ENCODE results near the gene C2CD4C. TPM values are rescaled to one million over a fixed set of nuclear protein-coding genes. Genes with fewer than 3 reads are reported as not detected.
"Not testable (repeated sequence)": the region's sequence is repeated elsewhere in the genome, so short reads cannot be mapped to it uniquely, and the experiment has no call there.

The C2CD4C gene
- total RNA-seq, 1 donor from 2014 or later = 0.14 TPM

GRCh38 chr19:397941-398706, 10.8 kb downstream of the C2CD4C start:
- Mint-ChIP-seq H3K27me3 (ENCODE audit: low read depth) (no peaks in the 10 kb centered on the region), H3K27ac (no peak overlapping the region), H3K36me3 (ENCODE audit: low read depth) (peaks cover 8% of the 10 kb centered on the region), H3K4me3 (ENCODE audit: low read depth) (no peak overlapping the region), H3K9me3 (peaks cover 33% of the 10 kb centered on the region), H3K4me1 (ENCODE audit: low read depth) (no peaks in the 10 kb centered on the region)
- no peak for DNase-seq (ENCODE audit: low spot score)
- intact Hi-C loops (cut with micrococcal nuclease) = no loop called here

GRCh38 chr19:397321-397720, 11.6 kb downstream of the C2CD4C start:
- intact Hi-C loops (cut with micrococcal nuclease) = no loop called here
- no peaks in the 10 kb centered on the region for H3K27me3 Mint-ChIP-seq (ENCODE audit: low read depth)

GRCh38 chr19:395467-395866, 13.5 kb downstream of the C2CD4C start:
- Mint-ChIP-seq H3K9me3 (peaks cover 35% of the 10 kb centered on the region), H3K27me3 (ENCODE audit: low read depth) (no peaks in the 10 kb centered on the region), H3K4me3 (ENCODE audit: low read depth) (no peak overlapping the region), H3K27ac (no peak overlapping the region), H3K4me1 (ENCODE audit: low read depth) (no peaks in the 10 kb centered on the region), H3K36me3 (ENCODE audit: low read depth) (peaks cover 10% of the 10 kb centered on the region)
- intact Hi-C loops (cut with micrococcal nuclease) = no loop called here
- DNase-seq (ENCODE audit: low spot score) = no peak

More at GRCh38 chr19:397321-397720, 11.6 kb downstream of the C2CD4C start:
- no peak overlapping the region for H3K27ac Mint-ChIP-seq
- peaks cover 10% of the 10 kb centered on the region for H3K36me3 Mint-ChIP-seq (ENCODE audit: low read depth)
- no peak overlapping the region for H3K4me3 Mint-ChIP-seq (ENCODE audit: low read depth)
- H3K9me3 Mint-ChIP-seq = peaks cover 35% of the 10 kb centered on the region
- no peaks in the 10 kb centered on the region for H3K4me1 Mint-ChIP-seq (ENCODE audit: low read depth)
- DNase-seq (ENCODE audit: low spot score) = no peak

GRCh38 chr19:394857-395256, 14.1 kb downstream of the C2CD4C start:
- H3K4me1 Mint-ChIP-seq (ENCODE audit: low read depth); H3K36me3 Mint-ChIP-seq (ENCODE audit: low read depth); H3K4me3 Mint-ChIP-seq (ENCODE audit: low read depth); intact Hi-C loops (cut with micrococcal nuclease); H3K27ac Mint-ChIP-seq; DNase-seq (ENCODE audit: low spot score); H3K27me3 Mint-ChIP-seq (ENCODE audit: low read depth): not testable (repeated sequence)
- H3K9me3 Mint-ChIP-seq = peaks cover 35% of the 10 kb centered on the region

GRCh38 chr19:393560-393959, 15.4 kb downstream of the C2CD4C start:
- H3K4me3 Mint-ChIP-seq (ENCODE audit: low read depth); H3K36me3 Mint-ChIP-seq (ENCODE audit: low read depth); H3K4me1 Mint-ChIP-seq (ENCODE audit: low read depth); DNase-seq (ENCODE audit: low spot score); intact Hi-C loops (cut with micrococcal nuclease); H3K27me3 Mint-ChIP-seq (ENCODE audit: low read depth): not testable (repeated sequence)
- H3K27ac Mint-ChIP-seq = peak overlapping the region; percentile 36
- H3K9me3 Mint-ChIP-seq = peaks cover 35% of the 10 kb centered on the region

GRCh38 chr19:392375-392970, 16.5 kb downstream of the C2CD4C start:
- Mint-ChIP-seq H3K4me3 (ENCODE audit: low read depth) (no peak overlapping the region), H3K27ac (no peak overlapping the region), H3K4me1 (ENCODE audit: low read depth) (no peaks in the 10 kb centered on the region), H3K9me3 (peaks cover 32% of the 10 kb centered on the region), H3K27me3 (ENCODE audit: low read depth) (peaks cover 4% of the 10 kb centered on the region), H3K36me3 (ENCODE audit: low read depth) (peaks cover 10% of the 10 kb centered on the region)
- intact Hi-C loops (cut with micrococcal nuclease) = no loop called here
- no peak for DNase-seq (ENCODE audit: low spot score)

- no peak for DNase-seq (ENCODE audit: low spot score)
- Mint-ChIP-seq H3K9me3 (peaks cover 25% of the 10 kb centered on the region), H3K4me1 (ENCODE audit: low read depth) (no peaks in the 10 kb centered on the region), H3K27me3 (ENCODE audit: low read depth) (peaks cover 7% of the 10 kb centered on the region), H3K4me3 (ENCODE audit: low read depth) (no peak overlapping the region), H3K36me3 (ENCODE audit: low read depth) (peaks cover 10% of the 10 kb centered on the region), H3K27ac (no peak overlapping the region)
- intact Hi-C loops (cut with micrococcal nuclease) = no loop called here
These were observed 17.1 kb downstream of the C2CD4C start for GRCh38 chr19:391726-392374.

GRCh38 chr19:391207-391557, 17.8 kb downstream of the C2CD4C start:
- Mint-ChIP-seq H3K4me1 (ENCODE audit: low read depth) (no peaks in the 10 kb centered on the region), H3K9me3 (peaks cover 24% of the 10 kb centered on the region), H3K27me3 (ENCODE audit: low read depth) (peaks cover 9% of the 10 kb centered on the region), H3K27ac (no peak overlapping the region), H3K36me3 (ENCODE audit: low read depth) (peaks cover 10% of the 10 kb centered on the region), H3K4me3 (ENCODE audit: low read depth) (no peak overlapping the region)
- intact Hi-C loops (cut with micrococcal nuclease) = no loop called here
- no peak for DNase-seq (ENCODE audit: low spot score)

- Mint-ChIP-seq H3K9me3 (peaks cover 20% of the 10 kb centered on the region), H3K4me1 (ENCODE audit: low read depth) (no peaks in the 10 kb centered on the region), H3K27ac (no peak overlapping the region), H3K4me3 (ENCODE audit: low read depth) (no peak overlapping the region), H3K27me3 (ENCODE audit: low read depth) (peaks cover 15% of the 10 kb centered on the region), H3K36me3 (ENCODE audit: low read depth) (peaks cover 10% of the 10 kb centered on the region)
- DNase-seq (ENCODE audit: low spot score) = no peak
- intact Hi-C loops (cut with micrococcal nuclease) = no loop called here
These were observed 18.4 kb downstream of the C2CD4C start for GRCh38 chr19:390386-391206.

GRCh38 chr19:389935-390289, 19.0 kb downstream of the C2CD4C start:
- no peak overlapping the region for H3K27ac Mint-ChIP-seq
- no peaks in the 10 kb centered on the region for H3K4me1 Mint-ChIP-seq (ENCODE audit: low read depth)
- H3K36me3 Mint-ChIP-seq (ENCODE audit: low read depth) = peaks cover 10% of the 10 kb centered on the region
- no peak overlapping the region for H3K4me3 Mint-ChIP-seq (ENCODE audit: low read depth)
- peaks cover 15% of the 10 kb centered on the region for H3K27me3 Mint-ChIP-seq (ENCODE audit: low read depth)
- peaks cover 17% of the 10 kb centered on the region for H3K9me3 Mint-ChIP-seq
- no peak for DNase-seq (ENCODE audit: low spot score)
- intact Hi-C loops (cut with micrococcal nuclease) = no loop called here

GRCh38 chr19:389255-389934, 19.6 kb downstream of the C2CD4C start:
- intact Hi-C loops (cut with micrococcal nuclease) = no loop called here
- H3K27ac Mint-ChIP-seq = no peak overlapping the region
- no peak for DNase-seq (ENCODE audit: low spot score)
- peaks cover 17% of the 10 kb centered on the region for H3K27me3 Mint-ChIP-seq (ENCODE audit: low read depth)
- peaks cover 3% of the 10 kb centered on the region for H3K4me1 Mint-ChIP-seq (ENCODE audit: low read depth)
- H3K9me3 Mint-ChIP-seq = peaks cover 15% of the 10 kb centered on the region
- H3K36me3 Mint-ChIP-seq (ENCODE audit: low read depth) = peaks cover 9% of the 10 kb centered on the region
- H3K4me3 Mint-ChIP-seq (ENCODE audit: low read depth) = no peak overlapping the region

- DNase-seq (ENCODE audit: low spot score) = no peak
- Mint-ChIP-seq H3K4me1 (ENCODE audit: low read depth) (peaks cover 6% of the 10 kb centered on the region), H3K27ac (peak overlapping the region; percentile 46), H3K4me3 (ENCODE audit: low read depth) (no peak overlapping the region), H3K36me3 (ENCODE audit: low read depth) (peaks cover 6% of the 10 kb centered on the region), H3K27me3 (ENCODE audit: low read depth) (peaks cover 17% of the 10 kb centered on the region), H3K9me3 (peaks cover 8% of the 10 kb centered on the region)
- intact Hi-C loops (cut with micrococcal nuclease) = no loop called here
These were observed 20.3 kb downstream of the C2CD4C start for GRCh38 chr19:388691-389090.
